ENCODE measurements around the gene OGFOD1. TPM values are rescaled to one million over a fixed set of nuclear protein-coding genes. Genes with fewer than 3 reads are reported as not detected.

Gene OGFOD1
- total and polyA plus RNA-seq, 2 of the 13 experiments (the other 11 are each of a cell fraction or from before 2014, with no cell fraction given) = 35.2 to 81.3 TPM

DNA sequence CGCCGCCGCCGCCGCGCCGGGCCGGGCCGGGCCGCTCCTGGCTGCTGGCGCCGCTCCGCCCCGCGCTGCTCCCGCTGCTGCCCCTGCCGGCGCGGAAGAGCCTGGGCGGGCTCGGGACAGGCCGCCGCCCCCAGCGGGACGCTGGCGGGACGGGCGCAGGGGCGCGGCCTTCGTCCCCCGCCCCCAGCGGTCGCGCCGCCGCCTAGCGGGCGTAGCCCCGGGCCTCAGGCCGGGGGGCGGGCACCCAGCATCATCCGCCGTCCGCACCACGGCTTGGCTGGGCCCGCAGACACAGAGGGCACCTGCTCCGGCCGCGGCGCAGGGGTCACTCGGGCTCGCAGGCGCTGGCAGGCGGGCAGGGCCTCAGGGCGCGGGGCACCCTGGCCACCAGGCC lies 25.9 kb upstream of the OGFOD1 start, which contains the start of gene AMFR (continued):
- TF ChIP-seq DZIP1 (CRISPR knock-in tag; IDR thresholded peaks at IDR 0.05) (no peak), ZNF776 (CRISPR knock-in tag; IDR thresholded peaks at IDR 0.05) (no peak), ZNF562 (CRISPR knock-in tag; IDR thresholded peaks at IDR 0.05; ENCODE audit: borderline replicate concordance) (no peak), AHR (CRISPR knock-in tag; IDR thresholded peaks at IDR 0.05) (no peak), ZSCAN5A (CRISPR knock-in tag; IDR thresholded peaks at IDR 0.05; ENCODE audit: borderline replicate concordance) (no peak), RFXAP (CRISPR knock-in tag; IDR thresholded peaks at IDR 0.05; ENCODE audit: borderline replicate concordance) (no peak), IRF2 (CRISPR knock-in tag; IDR thresholded peaks at IDR 0.05) (no peak), ZNF639 (CRISPR knock-in tag; conservative IDR thresholded peaks at IDR 0.05) (peak; percentile 25; the same call in 1 of the 2 replicates), ZBTB7B (CRISPR knock-in tag; IDR thresholded peaks at IDR 0.05) (no peak), ZNF329 (CRISPR knock-in tag; IDR thresholded peaks at IDR 0.05; ENCODE audit: low read depth) (0 out of 2 replicates have a peak, but pooled peaks have one; percentile 17), ZC3H13 (CRISPR knock-in tag; IDR thresholded peaks at IDR 0.05) (no peak), ARID2 (CRISPR knock-in tag; IDR thresholded peaks at IDR 0.05; ENCODE audit: borderline replicate concordance) (no peak), WIZ (CRISPR knock-in tag; IDR thresholded peaks at IDR 0.05) (no peak), GATAD2A (CRISPR knock-in tag; IDR thresholded peaks at IDR 0.05) (no peak), ZNF230 (CRISPR knock-in tag; IDR thresholded peaks at IDR 0.05) (no peak), HDAC6 (IDR thresholded peaks at IDR 0.05; ENCODE audit: low read depth, low read length) (no peak), AGO2 (optimal IDR thresholded peaks at IDR 0.05; ENCODE audit: low read depth, low read length) (peak; percentile 11), ZBTB20 (CRISPR knock-in tag; IDR thresholded peaks at IDR 0.05; ENCODE audit: borderline replicate concordance, low read depth) (no peak), KDM1A (CRISPR knock-in tag; IDR thresholded peaks at IDR 0.05) (no peak; the same call in 1 of the 2 replicates), CBX1 (IDR thresholded peaks at IDR 0.05; ENCODE audit: low read depth) (no peak), PRMT3 (CRISPR knock-in tag; IDR thresholded peaks at IDR 0.05; ENCODE audit: borderline replicate concordance, low read depth) (no peak)
- TF ChIP-seq, protein P1, sequence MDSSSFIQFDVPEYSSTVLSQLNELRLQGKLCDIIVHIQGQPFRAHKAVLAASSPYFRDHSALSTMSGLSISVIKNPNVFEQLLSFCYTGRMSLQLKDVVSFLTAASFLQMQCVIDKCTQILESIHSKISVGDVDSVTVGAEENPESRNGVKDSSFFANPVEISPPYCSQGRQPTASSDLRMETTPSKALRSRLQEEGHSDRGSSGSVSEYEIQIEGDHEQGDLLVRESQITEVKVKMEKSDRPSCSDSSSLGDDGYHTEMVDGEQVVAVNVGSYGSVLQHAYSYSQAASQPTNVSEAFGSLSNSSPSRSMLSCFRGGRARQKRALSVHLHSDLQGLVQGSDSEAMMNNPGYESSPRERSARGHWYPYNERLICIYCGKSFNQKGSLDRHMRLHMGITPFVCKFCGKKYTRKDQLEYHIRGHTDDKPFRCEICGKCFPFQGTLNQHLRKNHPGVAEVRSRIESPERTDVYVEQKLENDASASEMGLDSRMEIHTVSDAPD (CRISPR knock-in tag; IDR thresholded peaks at IDR 0.05) = no peak
- TF ChIP-seq, protein P2, sequence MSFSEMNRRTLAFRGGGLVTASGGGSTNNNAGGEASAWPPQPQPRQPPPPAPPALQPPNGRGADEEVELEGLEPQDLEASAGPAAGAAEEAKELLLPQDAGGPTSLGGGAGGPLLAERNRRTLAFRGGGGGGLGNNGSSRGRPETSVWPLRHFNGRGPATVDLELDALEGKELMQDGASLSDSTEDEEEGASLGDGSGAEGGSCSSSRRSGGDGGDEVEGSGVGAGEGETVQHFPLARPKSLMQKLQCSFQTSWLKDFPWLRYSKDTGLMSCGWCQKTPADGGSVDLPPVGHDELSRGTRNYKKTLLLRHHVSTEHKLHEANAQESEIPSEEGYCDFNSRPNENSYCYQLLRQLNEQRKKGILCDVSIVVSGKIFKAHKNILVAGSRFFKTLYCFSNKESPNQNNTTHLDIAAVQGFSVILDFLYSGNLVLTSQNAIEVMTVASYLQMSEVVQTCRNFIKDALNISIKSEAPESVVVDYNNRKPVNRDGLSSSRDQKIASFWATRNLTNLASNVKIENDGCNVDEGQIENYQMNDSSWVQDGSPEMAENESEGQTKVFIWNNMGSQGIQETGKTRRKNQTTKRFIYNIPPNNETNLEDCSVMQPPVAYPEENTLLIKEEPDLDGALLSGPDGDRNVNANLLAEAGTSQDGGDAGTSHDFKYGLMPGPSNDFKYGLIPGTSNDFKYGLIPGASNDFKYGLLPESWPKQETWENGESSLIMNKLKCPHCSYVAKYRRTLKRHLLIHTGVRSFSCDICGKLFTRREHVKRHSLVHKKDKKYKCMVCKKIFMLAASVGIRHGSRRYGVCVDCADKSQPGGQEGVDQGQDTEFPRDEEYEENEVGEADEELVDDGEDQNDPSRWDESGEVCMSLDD (CRISPR knock-in tag; IDR thresholded peaks at IDR 0.05; ENCODE audit: borderline replicate concordance) = no peak

Measured in HepG2 (cell line).